K562 (cell line): ENCODE data around the gene PLA2G4F. TPM values are rescaled to one million over a fixed set of nuclear protein-coding genes. Genes with fewer than 3 reads are reported as not detected.

Source experiments
- ARID2 ChIP-seq: fragments of 450-650 bp; IDR thresholded peaks from 2 replicates; pipeline ENCODE4 v1.6.1; 2017; ENCODE audit warnings: antibody characterized with exemption, mild to moderate bottlenecking
- BHLHE40 ChIP-seq: IDR thresholded peaks from 2 replicates; pipeline ENCODE4 v1.6.1; 2011; ENCODE audit warnings: low read length, improper control_type of control experiment
- CTBP1 ChIP-seq: fragments of 450-650 bp; IDR thresholded peaks from 2 replicates; pipeline ENCODE4 v1.6.1; 2016; ENCODE audit warnings: borderline replicate concordance
- HNRNPK ChIP-seq: fragments of 200-400 bp; formaldehyde crosslinking; IDR thresholded peaks from one replicate; pipeline ENCODE4 v1.6.1; 2018; ENCODE audit warnings: mild to moderate bottlenecking, low read depth, low read length; ENCODE audit not compliant: poor library complexity, severe bottlenecking
- NCOA4 ChIP-seq: fragments of 450-650 bp; IDR thresholded peaks from 2 replicates; pipeline ENCODE4 v1.6.1; 2018; ENCODE audit warnings: mild to moderate bottlenecking; ENCODE audit not compliant: partially characterized antibody
- NEUROD1 ChIP-seq: fragments of 150-350 bp; IDR thresholded peaks from 2 replicates; pipeline ENCODE4 v1.6.1; 2014; ENCODE audit warnings: borderline replicate concordance, low read length, low read depth; ENCODE audit not compliant: partially characterized antibody
- NONO ChIP-seq, 2 experiments: fragments of 200-400 bp in 1 of 2; fragments of 450-650 bp in 1 of 2; formaldehyde crosslinking in 1 of 2; IDR thresholded peaks; 2 replicates each; pipeline ENCODE4 v1.6.1; 2017; ENCODE audit warnings: low read depth in 2 of 2, mild to moderate bottlenecking in 2 of 2, moderate library complexity in 2 of 2, low read length in 1 of 2
- ZNF347 ChIP-seq: fragments of 450-650 bp; formaldehyde crosslinking; IDR thresholded peaks from 2 replicates; pipeline ENCODE4 v1.4.0; 2020; ENCODE audit warnings: low read depth, mild to moderate bottlenecking, moderate library complexity
- polyA plus RNA-seq, 8 experiments: library from polyadenylated mRNA; depleted of rRNA in 4 of 8; stranded (reverse) in 5 of 8; unstranded in 3 of 8; fragments of >200 nt; fragmentation: Nextera tagmentation in 2 of 8; fragmentation: Illumina TruSeq in 1 of 8; extraction: Ambion mirVana in 2 of 8; extraction: Trizol in 1 of 8; gene quantifications; 2 replicates each; pipeline versions ENCODE4 v1.2.1 to v1.2.3, GENCODE V29; 2011 to 2014; ENCODE audit warnings: inconsistent platforms in 1 of 8, missing spikeins in 1 of 8
- total RNA-seq, 7 experiments: library from RNA; depleted of rRNA in 6 of 7; stranded (reverse); fragments of >200 nt in 6 of 7; fragmentation: Illumina TruSeq in 2 of 7; extraction: Trizol in 2 of 7; gene quantifications; 2 replicates each; pipeline versions ENCODE4 v1.2.1 to v1.2.3, GENCODE V29; 2011 to 2021; ENCODE audit warnings: low replicate concordance in 1 of 7
- TF ChIP-seq, protein P1 (sequence below), 2 experiments: fragments of 150-350 bp in 1 of 2; IDR thresholded peaks; 2 replicates each; pipeline ENCODE4 v1.6.1; 2012 to 2016; ENCODE audit warnings: low read depth in 2 of 2, low read length in 2 of 2, mild to moderate bottlenecking in 1 of 2, moderate library complexity in 1 of 2
- TF ChIP-seq, protein P2 (sequence below): IDR thresholded peaks from 3 replicates; pipeline ENCODE4 v1.6.1; 2011; ENCODE audit warnings: borderline replicate concordance, mild to moderate bottlenecking; ENCODE audit not compliant: insufficient read length, insufficient read depth
- TF ChIP-seq, protein P3 (sequence below): fragments of 250-450 bp; sonication (Bioruptor Pico); IDR thresholded peaks from 2 replicates; pipeline ENCODE4 v1.5.0; 2020; ENCODE audit warnings: mild to moderate bottlenecking, borderline replicate concordance
- TF ChIP-seq, protein P4 (sequence below), 2 experiments: fragments of 450-650 bp; IDR thresholded peaks; 2 replicates each; pipeline ENCODE4 v1.6.1; 2018; ENCODE audit warnings: mild to moderate bottlenecking in 2 of 2, low read depth in 1 of 2; ENCODE audit not compliant: partially characterized antibody in 2 of 2
- TF ChIP-seq, protein P5 (sequence below): conservative IDR thresholded peaks from 2 replicates; pipeline ENCODE4 v1.6.1; 2011; ENCODE audit warnings: low read depth, mild to moderate bottlenecking, low read length; ENCODE audit not compliant: control insufficient read depth

PLA2G4F gene
- total and polyA plus RNA-seq, 9 of the 15 experiments (the other 6 are each of a cell fraction or from before 2014, with no cell fraction given) = 0.02 TPM; not detected in 8

DNA sequence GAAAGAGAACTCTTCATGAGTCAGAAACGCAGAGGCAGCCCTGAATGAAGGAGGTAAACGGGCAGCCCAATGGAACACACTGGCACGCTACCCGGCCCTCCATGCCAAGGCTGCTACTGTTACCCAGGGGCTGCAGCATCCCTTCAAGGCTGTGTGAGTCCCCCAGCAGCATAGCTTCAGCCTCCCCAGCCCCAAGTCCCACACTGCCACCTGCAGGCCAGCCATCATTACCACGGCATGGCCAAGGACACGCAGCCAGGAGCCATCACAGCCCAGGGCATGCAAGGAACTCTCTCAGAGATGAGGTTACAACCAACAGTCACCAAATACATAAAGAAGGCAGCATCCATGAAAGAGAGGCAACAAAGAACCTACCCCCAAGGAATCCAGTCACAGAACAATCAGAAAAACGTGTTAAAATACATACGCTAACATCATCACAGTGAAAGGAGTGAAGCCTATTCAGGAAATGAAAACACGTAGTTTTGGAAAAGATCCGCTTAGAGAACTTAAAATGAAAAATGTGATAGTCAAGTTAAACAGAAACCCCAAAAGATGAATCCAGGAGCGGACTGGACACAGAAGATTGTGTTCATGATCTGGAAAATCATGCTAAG, 22.4 kb downstream of the PLA2G4F start (continued):
- TF ChIP-seq, protein P1, sequence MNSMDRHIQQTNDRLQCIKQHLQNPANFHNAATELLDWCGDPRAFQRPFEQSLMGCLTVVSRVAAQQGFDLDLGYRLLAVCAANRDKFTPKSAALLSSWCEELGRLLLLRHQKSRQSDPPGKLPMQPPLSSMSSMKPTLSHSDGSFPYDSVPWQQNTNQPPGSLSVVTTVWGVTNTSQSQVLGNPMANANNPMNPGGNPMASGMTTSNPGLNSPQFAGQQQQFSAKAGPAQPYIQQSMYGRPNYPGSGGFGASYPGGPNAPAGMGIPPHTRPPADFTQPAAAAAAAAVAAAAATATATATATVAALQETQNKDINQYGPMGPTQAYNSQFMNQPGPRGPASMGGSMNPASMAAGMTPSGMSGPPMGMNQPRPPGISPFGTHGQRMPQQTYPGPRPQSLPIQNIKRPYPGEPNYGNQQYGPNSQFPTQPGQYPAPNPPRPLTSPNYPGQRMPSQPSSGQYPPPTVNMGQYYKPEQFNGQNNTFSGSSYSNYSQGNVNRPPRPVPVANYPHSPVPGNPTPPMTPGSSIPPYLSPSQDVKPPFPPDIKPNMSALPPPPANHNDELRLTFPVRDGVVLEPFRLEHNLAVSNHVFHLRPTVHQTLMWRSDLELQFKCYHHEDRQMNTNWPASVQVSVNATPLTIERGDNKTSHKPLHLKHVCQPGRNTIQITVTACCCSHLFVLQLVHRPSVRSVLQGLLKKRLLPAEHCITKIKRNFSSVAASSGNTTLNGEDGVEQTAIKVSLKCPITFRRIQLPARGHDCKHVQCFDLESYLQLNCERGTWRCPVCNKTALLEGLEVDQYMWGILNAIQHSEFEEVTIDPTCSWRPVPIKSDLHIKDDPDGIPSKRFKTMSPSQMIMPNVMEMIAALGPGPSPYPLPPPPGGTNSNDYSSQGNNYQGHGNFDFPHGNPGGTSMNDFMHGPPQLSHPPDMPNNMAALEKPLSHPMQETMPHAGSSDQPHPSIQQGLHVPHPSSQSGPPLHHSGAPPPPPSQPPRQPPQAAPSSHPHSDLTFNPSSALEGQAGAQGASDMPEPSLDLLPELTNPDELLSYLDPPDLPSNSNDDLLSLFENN (IDR thresholded peaks at IDR 0.05; ENCODE audit: low read depth in 2 of 2, low read length in 2 of 2) = 0 out of 4 replicates have a peak, but pooled peaks of 1 of the 2 experiments have one; percentile 7
- TF ChIP-seq, protein P2, sequence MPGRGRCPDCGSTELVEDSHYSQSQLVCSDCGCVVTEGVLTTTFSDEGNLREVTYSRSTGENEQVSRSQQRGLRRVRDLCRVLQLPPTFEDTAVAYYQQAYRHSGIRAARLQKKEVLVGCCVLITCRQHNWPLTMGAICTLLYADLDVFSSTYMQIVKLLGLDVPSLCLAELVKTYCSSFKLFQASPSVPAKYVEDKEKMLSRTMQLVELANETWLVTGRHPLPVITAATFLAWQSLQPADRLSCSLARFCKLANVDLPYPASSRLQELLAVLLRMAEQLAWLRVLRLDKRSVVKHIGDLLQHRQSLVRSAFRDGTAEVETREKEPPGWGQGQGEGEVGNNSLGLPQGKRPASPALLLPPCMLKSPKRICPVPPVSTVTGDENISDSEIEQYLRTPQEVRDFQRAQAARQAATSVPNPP = no peak
- TF ChIP-seq NONO (IDR thresholded peaks at IDR 0.05; ENCODE audit: low read depth in 2 of 2, low read length in 1 of 2) = no peak
- TF ChIP-seq, protein P3, sequence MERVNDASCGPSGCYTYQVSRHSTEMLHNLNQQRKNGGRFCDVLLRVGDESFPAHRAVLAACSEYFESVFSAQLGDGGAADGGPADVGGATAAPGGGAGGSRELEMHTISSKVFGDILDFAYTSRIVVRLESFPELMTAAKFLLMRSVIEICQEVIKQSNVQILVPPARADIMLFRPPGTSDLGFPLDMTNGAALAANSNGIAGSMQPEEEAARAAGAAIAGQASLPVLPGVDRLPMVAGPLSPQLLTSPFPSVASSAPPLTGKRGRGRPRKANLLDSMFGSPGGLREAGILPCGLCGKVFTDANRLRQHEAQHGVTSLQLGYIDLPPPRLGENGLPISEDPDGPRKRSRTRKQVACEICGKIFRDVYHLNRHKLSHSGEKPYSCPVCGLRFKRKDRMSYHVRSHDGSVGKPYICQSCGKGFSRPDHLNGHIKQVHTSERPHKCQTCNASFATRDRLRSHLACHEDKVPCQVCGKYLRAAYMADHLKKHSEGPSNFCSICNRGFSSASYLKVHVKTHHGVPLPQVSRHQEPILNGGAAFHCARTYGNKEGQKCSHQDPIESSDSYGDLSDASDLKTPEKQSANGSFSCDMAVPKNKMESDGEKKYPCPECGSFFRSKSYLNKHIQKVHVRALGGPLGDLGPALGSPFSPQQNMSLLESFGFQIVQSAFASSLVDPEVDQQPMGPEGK = no peak
- TF ChIP-seq, protein P4, sequence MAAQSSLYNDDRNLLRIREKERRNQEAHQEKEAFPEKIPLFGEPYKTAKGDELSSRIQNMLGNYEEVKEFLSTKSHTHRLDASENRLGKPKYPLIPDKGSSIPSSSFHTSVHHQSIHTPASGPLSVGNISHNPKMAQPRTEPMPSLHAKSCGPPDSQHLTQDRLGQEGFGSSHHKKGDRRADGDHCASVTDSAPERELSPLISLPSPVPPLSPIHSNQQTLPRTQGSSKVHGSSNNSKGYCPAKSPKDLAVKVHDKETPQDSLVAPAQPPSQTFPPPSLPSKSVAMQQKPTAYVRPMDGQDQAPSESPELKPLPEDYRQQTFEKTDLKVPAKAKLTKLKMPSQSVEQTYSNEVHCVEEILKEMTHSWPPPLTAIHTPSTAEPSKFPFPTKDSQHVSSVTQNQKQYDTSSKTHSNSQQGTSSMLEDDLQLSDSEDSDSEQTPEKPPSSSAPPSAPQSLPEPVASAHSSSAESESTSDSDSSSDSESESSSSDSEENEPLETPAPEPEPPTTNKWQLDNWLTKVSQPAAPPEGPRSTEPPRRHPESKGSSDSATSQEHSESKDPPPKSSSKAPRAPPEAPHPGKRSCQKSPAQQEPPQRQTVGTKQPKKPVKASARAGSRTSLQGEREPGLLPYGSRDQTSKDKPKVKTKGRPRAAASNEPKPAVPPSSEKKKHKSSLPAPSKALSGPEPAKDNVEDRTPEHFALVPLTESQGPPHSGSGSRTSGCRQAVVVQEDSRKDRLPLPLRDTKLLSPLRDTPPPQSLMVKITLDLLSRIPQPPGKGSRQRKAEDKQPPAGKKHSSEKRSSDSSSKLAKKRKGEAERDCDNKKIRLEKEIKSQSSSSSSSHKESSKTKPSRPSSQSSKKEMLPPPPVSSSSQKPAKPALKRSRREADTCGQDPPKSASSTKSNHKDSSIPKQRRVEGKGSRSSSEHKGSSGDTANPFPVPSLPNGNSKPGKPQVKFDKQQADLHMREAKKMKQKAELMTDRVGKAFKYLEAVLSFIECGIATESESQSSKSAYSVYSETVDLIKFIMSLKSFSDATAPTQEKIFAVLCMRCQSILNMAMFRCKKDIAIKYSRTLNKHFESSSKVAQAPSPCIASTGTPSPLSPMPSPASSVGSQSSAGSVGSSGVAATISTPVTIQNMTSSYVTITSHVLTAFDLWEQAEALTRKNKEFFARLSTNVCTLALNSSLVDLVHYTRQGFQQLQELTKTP (IDR thresholded peaks at IDR 0.05; ENCODE audit: low read depth in 1 of 2, partially characterized antibody in 2 of 2) = no peak
- peak; percentile 38 for TF ChIP-seq NEUROD1
- no peak for TF ChIP-seq HNRNPK
- TF ChIP-seq ARID2 = peak; percentile 70; the same call in 1 of the 2 replicates
- peak; percentile 52; the same call in 1 of the 2 replicates for TF ChIP-seq CTBP1
- TF ChIP-seq, protein P5, sequence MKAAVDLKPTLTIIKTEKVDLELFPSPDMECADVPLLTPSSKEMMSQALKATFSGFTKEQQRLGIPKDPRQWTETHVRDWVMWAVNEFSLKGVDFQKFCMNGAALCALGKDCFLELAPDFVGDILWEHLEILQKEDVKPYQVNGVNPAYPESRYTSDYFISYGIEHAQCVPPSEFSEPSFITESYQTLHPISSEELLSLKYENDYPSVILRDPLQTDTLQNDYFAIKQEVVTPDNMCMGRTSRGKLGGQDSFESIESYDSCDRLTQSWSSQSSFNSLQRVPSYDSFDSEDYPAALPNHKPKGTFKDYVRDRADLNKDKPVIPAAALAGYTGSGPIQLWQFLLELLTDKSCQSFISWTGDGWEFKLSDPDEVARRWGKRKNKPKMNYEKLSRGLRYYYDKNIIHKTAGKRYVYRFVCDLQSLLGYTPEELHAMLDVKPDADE = no peak
- peak; percentile 9; the same call in 1 of the 2 replicates for TF ChIP-seq BHLHE40
- TF ChIP-seq NCOA4 = no peak
- no peak for TF ChIP-seq ZNF347
